ENCODE data around the gene SEC11A. TPM values are rescaled to one million over a fixed set of nuclear protein-coding genes. Genes with fewer than 3 reads are reported as not detected.

Gene SEC11A
- total and polyA plus RNA-seq, 11 donors = 55.7 to 152 (median 73.3) TPM

- DNase-seq = no peak
- peaks cover 8 to 39% (median 25%) of the 10 kb centered on the region in 12 donors for H3K4me1 ChIP-seq
These were observed 1.6 kb downstream of the SEC11A start for GRCh38 chr15:84714372-84714771.

GRCh38 chr15:84703808-84704207, 12.1 kb downstream of the SEC11A start:
- Histone ChIP-seq H3K27me3 (no peaks in the 10 kb centered on the region), H3K9me3 (no peaks in the 10 kb centered on the region), H3K4me1 (peaks cover 3 to 52% (median 17%) of the 10 kb centered on the region in 12 donors), H3K36me3 (peaks cover 0 to 10% (median 0%) of the 10 kb centered on the region in 9 donors), H3K27ac (peak overlapping the region in 1 of 12 donors; percentile 50), H3K4me3 (no peak overlapping the region)
- TF ChIP-seq, protein P1, sequence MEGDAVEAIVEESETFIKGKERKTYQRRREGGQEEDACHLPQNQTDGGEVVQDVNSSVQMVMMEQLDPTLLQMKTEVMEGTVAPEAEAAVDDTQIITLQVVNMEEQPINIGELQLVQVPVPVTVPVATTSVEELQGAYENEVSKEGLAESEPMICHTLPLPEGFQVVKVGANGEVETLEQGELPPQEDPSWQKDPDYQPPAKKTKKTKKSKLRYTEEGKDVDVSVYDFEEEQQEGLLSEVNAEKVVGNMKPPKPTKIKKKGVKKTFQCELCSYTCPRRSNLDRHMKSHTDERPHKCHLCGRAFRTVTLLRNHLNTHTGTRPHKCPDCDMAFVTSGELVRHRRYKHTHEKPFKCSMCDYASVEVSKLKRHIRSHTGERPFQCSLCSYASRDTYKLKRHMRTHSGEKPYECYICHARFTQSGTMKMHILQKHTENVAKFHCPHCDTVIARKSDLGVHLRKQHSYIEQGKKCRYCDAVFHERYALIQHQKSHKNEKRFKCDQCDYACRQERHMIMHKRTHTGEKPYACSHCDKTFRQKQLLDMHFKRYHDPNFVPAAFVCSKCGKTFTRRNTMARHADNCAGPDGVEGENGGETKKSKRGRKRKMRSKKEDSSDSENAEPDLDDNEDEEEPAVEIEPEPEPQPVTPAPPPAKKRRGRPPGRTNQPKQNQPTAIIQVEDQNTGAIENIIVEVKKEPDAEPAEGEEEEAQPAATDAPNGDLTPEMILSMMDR (IDR thresholded peaks at IDR 0.05) = no peak
- TF ChIP-seq POLR2A (IDR thresholded peaks at IDR 0.05) = no peak
- intact Hi-C loops (cut with DNase I) = loop anchor here in 2 of 10 donors (5.0 kb wide), 4 partner anchors 43 to 223 kb away; partner anchors contain the start of genes ALPK3 (in 1 of the 2), NMB (in 1 of the 2) and ZNF592 (in 1 of the 2)
- no peak for DNase-seq
- ATAC-seq = no peak
- WGBS, 4 donors = 88 to 94% (median 91%) methylated on average over 5 of the region's 5 CpGs

More at GRCh38 chr15:84714372-84714771, 1.6 kb downstream of the SEC11A start:
- intact Hi-C loops (cut with DNase I) = loop anchor here in 5 of 10 donors (10.0 kb wide), 4 partner anchors 60 to 210 kb away; partner anchors contain the start of genes NMB (in 3 of the 5), WDR73 (in 3 of the 5) and ALPK3 (in 2 of the 5)
- Histone ChIP-seq H3K36me3 (peaks cover 0 to 27% (median 21%) of the 10 kb centered on the region in 9 donors), H3K27me3 (no peaks in the 10 kb centered on the region), H3K9me3 (no peaks in the 10 kb centered on the region), H3K4me3 (peak overlapping the region in 9 of 12 donors; percentile 68 to 98 (median 85)), H3K27ac (peak overlapping the region in 1 of 12 donors; percentile 99)
- ATAC-seq = no peak
- TF ChIP-seq, protein P1 (IDR thresholded peaks at IDR 0.05) = no peak
- TF ChIP-seq POLR2A (IDR thresholded peaks at IDR 0.05) = no peak
- WGBS, 4 donors = 82 to 85% (median 83%) methylated on average over 5 of the region's 5 CpGs

DNA sequence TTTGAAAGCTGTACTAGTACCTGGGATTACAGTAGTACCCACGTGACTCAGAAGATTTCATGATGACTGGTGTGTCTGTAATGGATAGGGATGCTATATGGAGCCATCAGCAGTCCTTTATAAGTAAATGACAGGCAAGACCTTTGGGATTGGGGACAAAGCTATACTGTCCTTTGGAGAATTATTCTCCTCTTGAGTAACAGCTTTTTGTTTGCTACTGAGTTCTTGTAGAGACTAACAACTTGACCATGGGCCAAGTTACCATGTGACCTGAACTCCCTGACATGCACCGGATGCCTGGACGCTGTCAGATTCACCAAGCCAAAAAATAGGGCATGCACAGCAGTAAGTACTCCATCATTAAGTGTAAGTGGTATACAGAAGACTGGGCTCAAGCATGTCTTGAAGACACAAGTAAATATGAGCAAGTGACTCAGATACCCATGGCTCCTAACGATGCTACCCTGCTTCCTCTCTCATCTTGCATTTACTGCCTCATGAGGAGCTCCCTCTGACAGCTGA, 12.9 kb downstream of the SEC11A start:
- no peak for TF ChIP-seq POLR2A (IDR thresholded peaks at IDR 0.05)
- TF ChIP-seq, protein P1 (IDR thresholded peaks at IDR 0.05) = no peak
- DNase-seq (peak in 4 of 5 donors; percentile 69 to 73 (median 71)), ATAC-seq (peak; percentile 76 to 94 (median 91))
- Histone ChIP-seq H3K9me3 (no peaks in the 10 kb centered on the region), H3K27ac (peak overlapping the region in 7 of 12 donors; percentile 28 to 50 (median 38)), H3K4me1 (peaks cover 3 to 60% (median 17%) of the 10 kb centered on the region in 12 donors), H3K4me3 (no peak overlapping the region), H3K36me3 (peaks cover 0 to 4% (median 0%) of the 10 kb centered on the region in 9 donors), H3K27me3 (no peaks in the 10 kb centered on the region)
- intact Hi-C loops (cut with DNase I) = loop anchor here in 2 of 10 donors (5.0 kb wide), 4 partner anchors 44 to 224 kb away; partner anchors contain the start of genes ALPK3 (in 1 of the 2), NMB (in 1 of the 2) and ZNF592 (in 1 of the 2)
- WGBS, 4 donors = 9 to 17% (median 11%) methylated on average over 4 of the region's 4 CpGs

GRCh38 chr15:84699538-84700191, 16.3 kb downstream of the SEC11A start:
- 86 to 91% (median 87%) methylated on average over 8 of the region's 8 CpGs for WGBS, 4 donors
- no peak for ATAC-seq
- DNase-seq = no peak
- no peak overlapping the region for H3K4me3 ChIP-seq
- TF ChIP-seq, protein P1 (IDR thresholded peaks at IDR 0.05) = no peak
- no peak for TF ChIP-seq POLR2A (IDR thresholded peaks at IDR 0.05)
- no peaks in the 10 kb centered on the region for H3K36me3 ChIP-seq
- H3K4me1 ChIP-seq = peaks cover 3 to 60% (median 17%) of the 10 kb centered on the region in 12 donors
- H3K27ac ChIP-seq = no peak overlapping the region
- H3K27me3 ChIP-seq = no peaks in the 10 kb centered on the region
- intact Hi-C loops (cut with DNase I) = loop anchor here in 2 of 10 donors (5.0 kb wide), 4 partner anchors 42 to 228 kb away; partner anchors contain the start of genes ALPK3 (in 1 of the 2), NMB (in 1 of the 2) and ZNF592 (in 1 of the 2)
- no peaks in the 10 kb centered on the region for H3K9me3 ChIP-seq
